Endothelial cell of umbilical vein (primary cell): Measurements from ENCODE around the gene NMT1. TPM values are rescaled to one million over a fixed set of nuclear protein-coding genes. Genes with fewer than 3 reads are reported as not detected.

ENCODE experiments used
- BruUV-seq: library from RNA; stranded (reverse); fragments of 400-500 nt; replicated peaks from 2 replicates; lab custom pipeline; 2021; lab: Mats Ljungman, UMichigan
- CTCF ChIA-PET: fragments of 300-600, 350-600 bp; sonication (Branson Sonifier 250); formaldehyde crosslinking; loops from one replicate; lab custom pipeline; 2021; ENCODE audit warnings: antibody characterized with exemption, inconsistent platforms; lab: Charles Lee
- POLR2A ChIA-PET: fragments of 300-600, 350-600 bp; sonication (Branson Sonifier 250); formaldehyde crosslinking; loops from one replicate; lab custom pipeline; 2021; ENCODE audit warnings: antibody characterized with exemption, inconsistent platforms; lab: Charles Lee
- DNase-seq: peaks from one replicate; pipeline ENCODE4 v3.0.0-alpha.2; 2011; ENCODE audit warnings: low read depth, low spot score
- FAIRE-seq: peaks from 2 replicates; lab custom pipeline; 2011; peaks lifted over from hg19 to GRCh38; lab: Jason Lieb, UNC
- H2AFZ ChIP-seq: 2 replicates; pipeline ENCODE4 v1.6.0; 2012; ENCODE audit warnings: low read depth, low read length, control low read depth, inconsistent platforms
- H3K27ac ChIP-seq: 2 replicates; pipeline ENCODE4 v1.5.1; 2011; ENCODE audit warnings: low read depth, mild to moderate bottlenecking, control low read depth, low read length, moderate library complexity; ENCODE audit not compliant: insufficient read depth
- H3K27me3 ChIP-seq, 2 experiments: 2 replicates each; pipeline versions ENCODE4 v1.6.0 to v1.6.1; 2011; ENCODE audit warnings: low read length in 2 of 2, mixed read lengths in 1 of 2; ENCODE audit not compliant: control insufficient read depth in 2 of 2, insufficient read depth in 2 of 2
- H3K36me3 ChIP-seq, 2 experiments: 2 replicates in 1 of 2; 3 replicates in 1 of 2; pipeline ENCODE4 v1.5.1; 2011; ENCODE audit warnings: low read length in 2 of 2, mild to moderate bottlenecking in 1 of 2, moderate library complexity in 1 of 2; ENCODE audit not compliant: control insufficient read depth in 2 of 2, insufficient read depth in 2 of 2; ENCODE audit errors: extremely low read depth in 1 of 2
- H3K4me1 ChIP-seq: 3 replicates; pipeline ENCODE4 v1.5.1; 2011; ENCODE audit warnings: mild to moderate bottlenecking, low read length; ENCODE audit not compliant: control insufficient read depth, insufficient read depth; ENCODE audit errors: extremely low read depth
- H3K4me2 ChIP-seq: 2 replicates; pipeline ENCODE4 v1.6.1; 2011; ENCODE audit warnings: low read length, control low read depth, mixed read lengths; ENCODE audit not compliant: insufficient read depth
- H3K4me3 ChIP-seq, 3 experiments: fragments of 200-600 bp in 1 of 3; sonication (generic), shearing (Covaris generic) in 1 of 3; replicated peaks in 1 of 3; 2 replicates each; pipeline ENCODE4 v1.5.1; 2011 to 2016; ENCODE audit warnings: control low read depth in 3 of 3, low read length in 3 of 3, mild to moderate bottlenecking in 2 of 3, inconsistent platforms in 1 of 3, low read depth in 1 of 3, moderate library complexity in 1 of 3; ENCODE audit not compliant: insufficient read depth in 1 of 3
- H3K79me2 ChIP-seq: 2 replicates; pipeline ENCODE4 v1.6.0; 2012; ENCODE audit warnings: low read length, inconsistent platforms; ENCODE audit not compliant: control insufficient read depth, insufficient read depth
- H3K9ac ChIP-seq: replicated peaks from 2 replicates; pipeline ENCODE3; 2011; ENCODE audit warnings: low read length, control low read depth; ENCODE audit not compliant: insufficient read depth; ENCODE audit errors: extremely low read depth
- H3K9me1 ChIP-seq: replicated peaks from 3 replicates; pipeline ENCODE4 v1.6.0; 2011; ENCODE audit warnings: mild to moderate bottlenecking, low read length; ENCODE audit not compliant: control insufficient read depth, insufficient read depth; ENCODE audit errors: extremely low read depth
- H3K9me3 ChIP-seq: replicated peaks from 2 replicates; pipeline ENCODE4 v1.5.1; 2012; ENCODE audit warnings: low read length, inconsistent platforms; ENCODE audit not compliant: control insufficient read depth, insufficient read depth
- H4K20me1 ChIP-seq: replicated peaks from 2 replicates; pipeline ENCODE3; 2011; ENCODE audit warnings: mild to moderate bottlenecking, low read length; ENCODE audit not compliant: control insufficient read depth, insufficient read depth; ENCODE audit errors: extremely low read depth
- EZH2 ChIP-seq: IDR thresholded peaks from 2 replicates; pipeline ENCODE4 v1.6.1; 2012; ENCODE audit warnings: borderline replicate concordance, low read depth, mild to moderate bottlenecking, moderate library complexity, low read length, inconsistent platforms; ENCODE audit not compliant: severe bottlenecking
- FOS ChIP-seq: IDR thresholded peaks from 2 replicates; pipeline ENCODE4 v1.6.1; 2011; ENCODE audit warnings: mild to moderate bottlenecking, low read length, moderate library complexity, borderline replicate concordance; ENCODE audit not compliant: insufficient read depth
- GATA2 ChIP-seq: IDR thresholded peaks from 2 replicates; pipeline ENCODE4 v1.7.0; 2011; ENCODE audit warnings: low read depth, mild to moderate bottlenecking, moderate library complexity, mixed read lengths, low read length; ENCODE audit not compliant: insufficient read length, insufficient read depth
- JUN ChIP-seq: IDR thresholded peaks from 2 replicates; pipeline ENCODE4 v1.6.1; 2011; ENCODE audit warnings: borderline replicate concordance, low read depth; ENCODE audit not compliant: insufficient read length, insufficient read depth
- MYC ChIP-seq: IDR thresholded peaks from one replicate; pipeline ENCODE4 v1.6.1; 2011; ENCODE audit warnings: mild to moderate bottlenecking, low read depth, low read length
- POLR2A ChIP-seq: IDR thresholded peaks from 2 replicates; pipeline ENCODE4 v1.6.1; 2012; ENCODE audit warnings: low read depth, mild to moderate bottlenecking, control low read depth, low read length
- POLR2AphosphoS5 ChIP-seq: IDR thresholded peaks from 2 replicates; pipeline ENCODE4 v1.6.1; 2012; ENCODE audit warnings: low read depth, mild to moderate bottlenecking, control low read depth, low read length, moderate library complexity; ENCODE audit not compliant: insufficient read depth
- dilution Hi-C: fragments of 300-500 bp; cut with MboI; formaldehyde crosslinking; loops from one replicate; pipeline ENCODE4 v1.15.0; 2019; ENCODE audit warnings: low sequenced_read_pairs; ENCODE audit not compliant: extremely low pct_ligation_motif_present
- intact Hi-C: fragments of 100-400 bp; cut with micrococcal nuclease; formaldehyde crosslinking; loops from one replicate; pipeline ENCODE4 v1.10.0; 2022
- polyA plus RNA-seq, 4 experiments: library from polyadenylated mRNA; depleted of rRNA in 3 of 4; stranded (reverse) in 3 of 4; unstranded in 1 of 4; fragments of >200 nt; gene quantifications; 2 replicates each; pipeline versions ENCODE4 v1.2.1 to v1.2.3, GENCODE V29; 2011 to 2012; ENCODE audit warnings: missing spikeins in 1 of 4
- total RNA-seq: library from RNA; stranded (reverse); gene quantifications from 2 replicates; pipeline ENCODE4 v1.2.3, GENCODE V29; 2021
- TF ChIP-seq, protein P1 (sequence below): IDR thresholded peaks from 2 replicates; pipeline ENCODE4 v1.6.1; 2011; ENCODE audit not compliant: insufficient read depth, insufficient read length
- TF ChIP-seq, protein P2 (sequence below), 2 donors: IDR thresholded peaks; 1 replicate in 1 of 2; 2 replicates in 1 of 2; pipeline ENCODE4 v1.5.1; 2011; ENCODE audit warnings: low read length in 2 of 2, mild to moderate bottlenecking in 2 of 2, moderate library complexity in 2 of 2, control low read depth in 1 of 2, inconsistent platforms in 1 of 2, low read depth in 1 of 2; ENCODE audit not compliant: insufficient read depth in 1 of 2; ENCODE audit errors: extremely low read depth in 1 of 2

The NMT1 gene
- total and polyA plus RNA-seq, 2 donors (not counting 3 experiments of a cell fraction or from before 2014, with no cell fraction given) = 37.6 to 135 TPM

DNA sequence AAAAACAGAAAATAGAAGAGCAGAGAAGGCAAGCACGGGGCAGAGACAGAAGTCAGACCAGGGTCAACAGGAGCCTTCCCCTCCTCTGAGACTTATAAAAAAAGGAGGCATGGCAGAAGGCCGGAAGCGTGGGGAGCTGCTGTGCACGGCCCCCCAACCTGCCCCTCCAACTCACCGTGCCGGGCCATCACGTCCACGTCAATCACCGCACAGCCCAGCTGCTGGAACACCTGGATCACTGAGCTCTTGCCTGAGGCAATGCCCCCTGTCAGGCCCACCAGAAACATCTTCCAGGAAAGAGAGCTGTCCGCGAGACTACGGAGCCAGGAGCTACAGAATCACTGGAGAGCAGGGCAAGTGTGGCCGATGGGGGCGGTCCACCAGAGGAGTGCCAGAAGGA lies 26.5 kb upstream of the NMT1 start:
- Histone ChIP-seq H4K20me1 (no peaks in the 10 kb centered on the region), H3K4me2 (no peak overlapping the region), H2AFZ (no peak overlapping the region), H3K9me3 (no peaks in the 10 kb centered on the region), H3K27ac (no peak overlapping the region), H3K27me3 (no peaks in the 10 kb centered on the region), H3K9ac (no peak overlapping the region), H3K79me2 (no peaks in the 10 kb centered on the region), H3K4me3 (no peak overlapping the region), H3K4me1 (peaks cover 5% of the 10 kb centered on the region), H3K36me3 (peaks cover 0 to 4% of the 10 kb centered on the region in 2 experiments), H3K9me1 (no peaks in the 10 kb centered on the region)
- DNase-seq = no peak
- FAIRE-seq = no peak
- intact Hi-C loops (no loop called here), dilution Hi-C loops (no loop called here)
- POLR2A ChIA-PET = interaction anchor here (1.0 kb wide), 1 partner anchor 26 kb away, joined by 3 read pairs; the partner anchor contains the start of gene NMT1
- TF ChIP-seq JUN (no peak), POLR2AphosphoS5 (no peak), POLR2A (no peak), FOS (no peak), GATA2 (no peak), EZH2 (no peak), MYC (no peak)
- TF ChIP-seq, protein P1, sequence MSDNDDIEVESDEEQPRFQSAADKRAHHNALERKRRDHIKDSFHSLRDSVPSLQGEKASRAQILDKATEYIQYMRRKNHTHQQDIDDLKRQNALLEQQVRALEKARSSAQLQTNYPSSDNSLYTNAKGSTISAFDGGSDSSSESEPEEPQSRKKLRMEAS = no peak
- TF ChIP-seq, protein P2, sequence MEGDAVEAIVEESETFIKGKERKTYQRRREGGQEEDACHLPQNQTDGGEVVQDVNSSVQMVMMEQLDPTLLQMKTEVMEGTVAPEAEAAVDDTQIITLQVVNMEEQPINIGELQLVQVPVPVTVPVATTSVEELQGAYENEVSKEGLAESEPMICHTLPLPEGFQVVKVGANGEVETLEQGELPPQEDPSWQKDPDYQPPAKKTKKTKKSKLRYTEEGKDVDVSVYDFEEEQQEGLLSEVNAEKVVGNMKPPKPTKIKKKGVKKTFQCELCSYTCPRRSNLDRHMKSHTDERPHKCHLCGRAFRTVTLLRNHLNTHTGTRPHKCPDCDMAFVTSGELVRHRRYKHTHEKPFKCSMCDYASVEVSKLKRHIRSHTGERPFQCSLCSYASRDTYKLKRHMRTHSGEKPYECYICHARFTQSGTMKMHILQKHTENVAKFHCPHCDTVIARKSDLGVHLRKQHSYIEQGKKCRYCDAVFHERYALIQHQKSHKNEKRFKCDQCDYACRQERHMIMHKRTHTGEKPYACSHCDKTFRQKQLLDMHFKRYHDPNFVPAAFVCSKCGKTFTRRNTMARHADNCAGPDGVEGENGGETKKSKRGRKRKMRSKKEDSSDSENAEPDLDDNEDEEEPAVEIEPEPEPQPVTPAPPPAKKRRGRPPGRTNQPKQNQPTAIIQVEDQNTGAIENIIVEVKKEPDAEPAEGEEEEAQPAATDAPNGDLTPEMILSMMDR (IDR thresholded peaks at IDR 0.05; ENCODE audit: extremely low read depth in 1 of 2, insufficient read depth in 1 of 2, low read depth in 1 of 2, low read length in 2 of 2) = no peak
- no TSS peak for BruUV-seq
- CTCF ChIA-PET = interaction anchor here (1.0 to 2.3 kb wide), 4 partner anchors 8 to 101 kb away, joined by 3 to 15 read pairs (median 4); partner anchors contain the start of gene ACBD4
